Activated CD4-positive, alpha-beta T cell treated with anti-CD3 and anti-CD28 coated beads, Interleukin-10, Interleukin-2, amounts not matched to agents 100 ng/mL and 50 ng/mL, durations not matched to agents 16 hours and 8 hours (primary cell): ENCODE data around the gene RNF43.

Experiments used
- DNase-seq: peaks from one replicate; pipeline ENCODE4 v3.0.0-alpha.2; 2020

The RNF43 gene

DNA sequence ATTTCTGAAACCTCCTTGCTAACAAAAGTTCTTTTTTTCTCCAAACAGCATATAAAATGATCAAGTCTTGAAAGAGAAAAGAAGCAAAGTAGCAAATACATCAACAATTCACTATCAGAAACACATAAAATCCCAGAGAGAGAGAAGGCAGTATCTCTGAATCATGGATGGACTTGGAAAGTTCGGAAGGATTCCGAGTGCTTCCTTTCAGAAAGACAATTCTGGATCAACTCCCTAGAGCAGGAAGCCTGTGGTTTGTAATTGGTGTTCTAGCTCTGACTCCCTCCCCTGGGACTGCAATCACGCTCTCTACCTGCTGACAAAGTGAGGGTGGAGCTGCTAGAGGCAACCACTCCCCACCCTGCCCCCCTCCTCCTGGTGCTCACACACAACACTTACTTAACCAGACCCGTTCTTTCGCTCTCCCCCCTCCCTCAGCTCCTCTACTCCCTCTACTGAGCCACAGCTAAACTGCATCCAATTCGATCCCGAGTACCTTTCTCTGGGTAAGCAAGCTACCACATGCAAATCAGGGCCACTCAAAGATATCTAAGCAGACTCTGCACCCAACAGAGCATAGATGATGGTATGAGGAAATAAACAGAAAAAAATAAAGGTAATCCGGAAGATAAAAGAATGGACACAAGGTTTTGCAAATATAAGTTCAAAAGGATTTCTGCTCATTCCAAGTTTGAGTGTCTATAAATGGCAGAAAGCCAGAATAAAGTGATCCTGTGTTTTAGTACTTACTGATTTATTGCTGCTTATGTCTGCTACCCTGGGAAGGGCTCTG is at the start of gene RNF43:
RNF43 (minus strand) TSS at position 235 of the 793 bp plus-strand sequence. CDS start 1,957 bp downstream, outside the sequence.
- peak; percentile 92 for DNase-seq

DNA sequence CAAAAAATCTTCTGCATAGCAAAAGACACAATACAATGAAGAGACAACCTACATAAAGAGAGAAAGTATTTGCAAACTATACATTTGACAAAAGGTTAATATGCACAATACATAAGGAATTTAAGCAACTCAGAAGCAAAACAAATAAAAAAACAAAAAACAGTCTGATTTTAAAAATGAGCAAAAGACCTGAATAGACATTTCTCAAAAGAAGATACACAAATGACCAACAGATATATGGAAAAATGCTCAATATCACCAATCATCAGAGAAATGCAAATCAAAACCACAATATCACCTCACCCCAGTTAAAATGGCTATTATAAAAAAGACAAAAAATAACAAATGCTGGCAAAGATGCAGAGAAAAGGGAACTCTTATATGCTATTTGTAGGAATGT is 38.2 kb upstream of the RNF43 start:
- DNase-seq: no peak

- DNase-seq: no peak
Observed at GRCh38 chr17:58452738-58453137, 35.4 kb upstream of the RNF43 start.

DNA sequence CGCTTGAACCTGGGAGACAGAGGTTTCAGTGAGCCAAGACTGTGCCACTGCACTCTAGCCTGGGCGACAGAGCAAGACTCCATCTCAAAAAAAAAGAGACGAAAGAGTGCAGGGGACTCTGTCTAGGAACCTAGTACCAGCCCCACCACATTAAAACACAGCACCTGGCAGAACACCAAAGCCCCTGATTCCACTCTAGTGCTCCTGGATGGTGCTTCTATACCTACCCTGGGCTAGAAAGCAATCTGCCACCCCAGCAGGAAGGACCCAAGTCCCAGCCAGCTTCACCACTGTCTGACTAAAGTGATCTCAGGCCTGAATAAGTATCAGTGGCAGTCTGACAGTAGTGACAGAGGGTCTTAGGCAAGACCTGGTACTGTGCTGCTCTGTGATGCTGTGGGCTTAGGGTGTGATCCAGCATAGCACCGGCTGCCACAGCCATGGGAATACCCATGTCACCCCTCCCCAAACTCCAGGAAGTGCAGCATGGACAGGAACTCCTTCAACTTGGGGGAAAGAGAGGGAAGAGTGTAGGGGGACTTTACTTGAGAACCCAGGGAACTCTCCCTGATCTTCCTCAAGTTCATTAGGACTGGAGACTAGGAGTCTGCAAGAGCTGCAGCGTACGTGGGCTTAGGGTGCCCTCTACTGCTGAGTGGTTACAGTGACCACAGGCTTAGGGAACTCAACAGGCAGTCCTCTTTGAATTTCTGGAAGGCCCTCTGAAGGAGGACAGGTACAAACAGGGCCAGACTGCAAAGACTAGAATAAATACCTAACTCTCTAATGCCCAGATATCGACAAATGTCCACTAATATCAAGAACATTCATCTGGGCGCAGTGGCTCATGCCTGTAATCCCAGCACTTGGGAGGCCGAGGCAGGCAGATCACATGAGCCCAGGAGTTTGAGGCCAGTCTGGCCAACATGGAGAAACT is 30.0 kb upstream of the RNF43 start:
- peak; percentile 80 for DNase-seq

DNA sequence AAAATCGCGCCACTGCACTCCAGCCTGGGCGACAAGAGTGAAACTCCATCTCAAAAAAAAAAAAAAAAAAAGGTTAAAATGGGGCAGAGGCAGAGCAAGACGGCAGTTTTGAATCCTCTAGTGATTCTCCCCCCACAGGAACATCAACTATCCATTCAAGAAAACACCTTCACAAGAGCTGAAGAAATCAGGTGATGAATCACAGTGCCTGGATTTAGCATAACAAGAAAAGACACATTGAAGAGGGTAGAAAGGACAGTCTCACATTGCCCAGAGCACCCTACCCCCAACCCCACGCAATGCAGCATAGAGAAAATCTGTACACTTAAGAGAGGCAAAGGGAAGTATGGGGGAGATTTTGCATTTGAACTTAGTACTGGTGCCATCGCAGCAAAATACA is 28.8 kb upstream of the RNF43 start:
- DNase-seq: no peak

DNA sequence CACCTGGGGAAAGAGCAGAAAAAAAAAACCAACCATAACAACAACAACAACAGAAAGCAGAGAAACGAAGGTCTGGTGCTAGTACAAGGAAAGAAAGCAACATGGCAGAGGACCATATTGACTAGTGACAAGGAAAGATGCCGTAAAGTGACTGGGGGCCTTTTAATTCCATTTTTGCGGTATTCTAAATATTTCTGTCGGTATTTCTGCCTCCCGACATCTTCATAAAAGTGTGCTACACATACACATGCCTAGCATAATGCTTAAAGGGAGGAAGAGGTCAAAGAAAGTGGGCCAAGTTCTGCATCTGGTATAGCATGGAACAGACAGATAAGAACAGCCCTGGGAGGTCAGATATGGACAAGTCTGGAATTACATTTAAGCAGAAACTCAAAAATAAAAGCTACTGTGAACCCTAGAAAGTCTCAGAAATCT is 19.5 kb upstream of the RNF43 start:
- no peak for DNase-seq

DNA sequence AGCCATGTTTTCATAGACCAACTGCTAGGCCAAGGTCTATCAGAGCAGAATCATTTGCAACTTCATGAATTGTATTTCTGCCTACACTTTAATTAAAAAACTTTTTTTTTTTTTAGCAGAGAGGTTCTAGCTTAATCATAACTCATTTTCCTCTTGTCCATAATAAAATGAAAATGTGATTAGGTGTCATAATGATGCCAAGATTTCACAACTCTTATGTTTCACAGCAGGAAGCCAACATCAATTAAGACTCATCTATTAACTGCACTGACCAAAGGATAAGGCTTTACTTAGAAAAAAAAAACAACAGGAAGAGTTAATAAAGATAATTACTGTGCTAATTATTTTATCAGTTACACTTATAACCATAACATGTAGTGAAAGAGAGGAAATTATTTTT is 18.9 kb upstream of the RNF43 start:
- DNase-seq: no peak

DNA sequence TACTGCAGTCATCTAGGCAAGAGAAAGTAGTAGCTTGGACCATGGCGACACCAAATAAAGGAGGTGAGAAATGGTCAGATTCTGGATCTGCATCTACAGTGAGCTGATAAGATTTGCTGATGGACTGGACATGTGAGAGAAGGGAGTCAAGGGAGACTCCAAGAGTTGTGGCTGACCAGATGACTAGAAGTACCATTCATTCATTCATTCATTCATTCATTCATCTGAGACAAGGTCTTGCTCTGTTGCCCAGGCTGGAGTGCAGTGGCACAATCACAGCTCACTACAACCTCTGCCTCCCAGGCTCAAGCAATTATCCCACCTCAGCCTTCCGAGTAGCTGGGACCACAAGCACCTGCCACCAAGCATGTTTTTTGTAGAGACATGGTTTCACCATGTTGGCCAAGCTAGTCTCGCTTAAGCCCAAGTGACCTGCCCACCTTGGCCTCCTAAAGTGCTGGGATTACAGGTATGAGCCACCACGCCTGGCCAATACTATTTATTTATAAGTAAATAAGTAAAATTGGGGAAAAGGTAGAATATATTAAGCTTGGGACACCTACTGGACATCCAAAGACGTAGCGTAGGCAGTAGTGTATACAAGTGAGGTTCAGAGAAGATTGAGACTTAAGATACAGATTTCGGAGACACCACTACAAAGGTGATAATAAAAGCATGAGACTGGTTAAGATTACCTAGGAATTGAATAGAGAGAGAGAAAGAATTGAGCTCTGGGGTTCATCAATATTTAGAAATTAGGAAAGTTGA is 15.7 kb upstream of the RNF43 start:
- no peak for DNase-seq

DNA sequence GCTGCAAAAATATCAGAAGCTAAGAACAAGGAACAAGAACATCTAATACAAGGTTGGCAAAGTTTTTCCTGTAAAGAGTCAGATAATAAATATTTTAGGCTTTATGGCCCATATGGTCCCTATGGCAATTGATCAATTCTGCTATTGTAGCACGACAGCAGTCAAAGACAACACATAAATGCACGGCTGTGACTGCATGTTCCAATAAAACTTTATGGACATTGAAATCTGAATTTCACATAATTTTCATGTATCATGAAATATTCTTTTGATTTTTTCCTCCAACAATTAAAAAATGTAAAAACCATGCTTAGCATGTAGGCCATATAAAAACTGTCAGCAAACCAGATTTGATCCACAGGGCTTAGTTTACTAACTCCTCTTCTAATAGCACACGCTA is 10.5 kb upstream of the RNF43 start:
- DNase-seq: no peak

GRCh38 chr17:58421711-58422110 is 4.4 kb upstream of the RNF43 start:
- no peak for DNase-seq

- no peak for DNase-seq
Observed at GRCh38 chr17:58420827-58421226, 3.5 kb upstream of the RNF43 start.

GRCh38 chr17:58416937-58417299 is 416 bp downstream of the RNF43 start:
- DNase-seq: no peak

GRCh38 chr17:58416396-58416795 is 938 bp downstream of the RNF43 start:
- no peak for DNase-seq

- no peak for DNase-seq
Observed at GRCh38 chr17:58415371-58416055, 1.8 kb downstream of the RNF43 start.

DNA sequence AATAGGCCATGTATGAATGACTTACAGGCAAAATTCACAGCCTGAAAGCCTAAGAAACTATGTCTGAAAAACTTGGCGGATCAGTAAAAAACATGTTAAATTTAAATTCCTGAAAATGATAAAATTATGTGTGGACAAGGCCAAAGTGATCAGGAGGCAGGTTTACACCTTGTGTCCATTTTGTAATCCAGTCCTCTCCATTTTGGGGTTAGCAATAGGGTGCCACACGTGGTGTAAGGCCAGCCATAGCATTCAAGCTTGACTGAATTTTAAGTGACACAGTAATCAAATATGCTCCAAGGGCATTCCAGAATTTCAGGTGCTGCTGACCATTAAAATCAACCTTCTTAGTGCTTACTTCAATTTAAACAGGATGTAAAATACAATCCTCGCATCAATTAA is 2.7 kb downstream of the RNF43 start:
- no peak for DNase-seq

GRCh38 chr17:58413684-58414083 is 3.6 kb downstream of the RNF43 start:
- no peak for DNase-seq

DNA sequence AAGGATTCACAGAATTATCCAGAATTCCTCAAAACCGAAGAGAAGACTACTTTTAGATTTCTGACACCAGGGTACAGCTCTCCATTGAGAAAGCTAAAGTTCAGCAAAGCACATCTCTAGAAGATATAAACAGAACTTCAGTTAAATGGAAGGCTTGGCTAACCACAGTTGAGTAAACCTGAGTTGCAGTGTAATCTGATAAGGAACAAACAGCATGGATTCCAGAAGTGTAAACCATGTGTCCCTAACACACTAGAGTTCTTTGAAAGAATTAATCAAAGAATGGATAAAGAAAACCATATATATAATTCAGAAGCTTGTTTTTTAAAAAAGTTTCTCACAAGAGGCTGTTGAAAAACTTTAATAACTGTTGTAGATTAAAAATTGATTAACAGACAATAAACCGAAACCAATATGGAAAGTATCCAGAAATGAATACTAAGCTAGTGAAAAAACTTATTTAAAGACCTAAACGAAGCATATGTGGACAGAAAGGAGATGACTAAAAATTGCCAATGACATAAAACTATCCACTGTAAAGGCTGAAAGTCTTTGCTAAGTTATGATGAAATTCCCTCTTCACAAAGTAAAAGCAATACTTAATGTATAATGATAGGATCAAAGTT is 4.3 kb downstream of the RNF43 start:
- DNase-seq: peak; percentile 59

GRCh38 chr17:58412064-58412703 is 5.2 kb downstream of the RNF43 start:
- no peak for DNase-seq

- no peak for DNase-seq
Observed at GRCh38 chr17:58411408-58411894, 5.9 kb downstream of the RNF43 start.

DNA sequence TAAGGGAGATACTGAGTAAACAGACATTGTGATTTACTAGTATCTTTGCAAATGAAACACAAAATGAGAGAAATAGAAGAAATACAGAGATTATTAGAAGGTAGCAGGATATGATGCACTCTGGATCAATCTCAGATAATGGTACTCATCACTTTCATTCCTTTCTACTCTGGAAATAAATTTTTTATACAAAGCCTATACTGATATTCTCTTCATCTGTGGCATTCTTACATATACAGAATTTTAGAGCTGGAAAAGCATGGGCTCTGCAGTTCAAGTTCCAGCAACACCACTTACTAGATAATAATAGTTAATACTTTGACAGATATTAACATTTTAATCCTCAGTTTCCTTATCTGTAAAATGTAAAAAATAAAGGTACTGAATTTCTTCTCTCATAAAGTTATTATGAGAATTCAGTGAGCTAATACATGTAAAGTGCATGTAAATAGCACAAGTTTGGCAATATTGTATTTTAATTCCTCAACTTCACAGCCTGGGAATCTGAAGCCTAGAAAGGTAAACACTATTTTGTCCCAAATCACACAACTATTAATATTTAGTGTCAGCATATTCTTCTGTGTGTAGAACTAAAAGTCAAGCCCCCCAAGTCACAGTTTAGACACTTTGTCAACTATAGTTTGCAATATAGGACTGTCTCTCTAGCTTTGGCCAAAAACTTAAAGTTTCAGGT is 6.5 kb downstream of the RNF43 start:
- no peak for DNase-seq

- no peak for DNase-seq
Observed at GRCh38 chr17:58409432-58409831, 7.9 kb downstream of the RNF43 start.
